HG02610 (cell line): ENCODE measurements around the gene SEPHS2.
"Not testable (repeated sequence)": the region's sequence is repeated elsewhere in the genome, so short reads cannot be mapped to it uniquely, and the experiment has no call there.

Experiments
- ATAC-seq: cut with Tn5 transposase; IDR thresholded peaks from one replicate; pipeline ENCODE4 v1.9.1; 2021; ENCODE audit warnings: mild to moderate bottlenecking, moderate library complexity; ENCODE audit not compliant: unreplicated experiment

The SEPHS2 gene

GRCh38 chr16:30470170-30470512, 24.5 kb upstream of the SEPHS2 start:
- ATAC-seq, result no peak

GRCh38 chr16:30464078-30464477, 18.4 kb upstream of the SEPHS2 start:
- ATAC-seq, result no peak

DNA sequence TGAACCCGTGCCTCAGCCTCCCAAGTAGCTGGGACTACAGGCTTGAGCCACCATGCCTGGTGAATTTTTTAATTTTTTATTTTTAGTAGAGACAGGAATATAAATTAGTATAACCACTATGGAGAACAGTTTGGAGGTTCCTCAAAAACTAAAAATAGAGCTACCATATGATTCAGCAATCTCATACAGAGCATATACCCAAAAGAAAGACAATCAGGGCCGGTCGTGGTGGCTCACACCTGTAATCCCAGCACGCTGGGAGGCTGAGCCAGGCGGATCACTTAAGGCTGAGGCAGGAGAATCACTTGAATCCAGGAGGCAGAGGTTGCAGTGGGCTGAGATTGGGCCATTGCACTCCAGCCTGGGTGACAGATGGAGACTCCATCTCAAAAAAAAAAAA, 15.8 kb upstream of the SEPHS2 start:
- ATAC-seq, result not testable (repeated sequence)

- ATAC-seq, result no peak
These were observed 13.8 kb upstream of the SEPHS2 start for GRCh38 chr16:30459456-30459855.

GRCh38 chr16:30458561-30459394, 13.1 kb upstream of the SEPHS2 start:
- peak; percentile 79 for ATAC-seq

GRCh38 chr16:30457743-30458560, 12.3 kb upstream of the SEPHS2 start:
- no peak for ATAC-seq

DNA sequence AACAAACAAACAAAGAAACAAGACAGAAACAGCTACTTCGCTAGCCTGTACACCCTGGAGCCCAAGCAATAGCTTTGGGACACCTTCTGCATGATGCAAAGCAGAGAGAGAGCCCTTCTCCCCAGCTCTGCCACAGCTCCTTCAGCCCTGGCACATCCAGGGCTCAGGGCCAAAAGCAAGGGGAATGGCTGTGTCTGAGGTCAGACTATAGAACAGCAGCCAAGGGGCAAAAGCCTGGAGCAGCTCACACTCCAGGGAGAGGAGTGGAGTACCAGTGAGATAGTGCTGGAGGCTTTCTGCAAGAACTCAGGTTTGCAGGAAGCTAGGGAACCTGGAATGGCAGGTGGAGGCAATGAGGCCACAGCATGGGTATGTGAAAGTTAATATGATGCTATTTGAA, 11.6 kb upstream of the SEPHS2 start:
- no peak for ATAC-seq

DNA sequence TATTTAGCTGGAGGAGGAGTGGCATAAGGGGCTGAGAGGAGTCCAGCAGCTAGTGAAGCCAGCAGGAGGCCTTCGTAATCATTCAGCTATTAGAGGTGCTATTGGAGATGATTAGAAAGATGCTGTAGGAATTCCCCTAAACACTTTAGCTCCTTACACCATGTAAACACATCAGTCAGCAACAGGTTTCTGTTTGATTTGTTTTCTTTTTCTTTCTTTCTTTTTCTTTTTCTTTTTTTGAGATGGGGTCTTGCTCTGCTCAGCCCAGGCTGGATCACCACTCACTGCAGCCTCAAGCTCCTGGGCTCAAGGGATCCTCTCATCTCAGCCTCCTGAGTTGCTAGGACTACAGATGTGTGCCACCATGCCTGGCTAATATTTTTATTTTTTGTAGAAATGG, 10.6 kb upstream of the SEPHS2 start:
- no peak for ATAC-seq

DNA sequence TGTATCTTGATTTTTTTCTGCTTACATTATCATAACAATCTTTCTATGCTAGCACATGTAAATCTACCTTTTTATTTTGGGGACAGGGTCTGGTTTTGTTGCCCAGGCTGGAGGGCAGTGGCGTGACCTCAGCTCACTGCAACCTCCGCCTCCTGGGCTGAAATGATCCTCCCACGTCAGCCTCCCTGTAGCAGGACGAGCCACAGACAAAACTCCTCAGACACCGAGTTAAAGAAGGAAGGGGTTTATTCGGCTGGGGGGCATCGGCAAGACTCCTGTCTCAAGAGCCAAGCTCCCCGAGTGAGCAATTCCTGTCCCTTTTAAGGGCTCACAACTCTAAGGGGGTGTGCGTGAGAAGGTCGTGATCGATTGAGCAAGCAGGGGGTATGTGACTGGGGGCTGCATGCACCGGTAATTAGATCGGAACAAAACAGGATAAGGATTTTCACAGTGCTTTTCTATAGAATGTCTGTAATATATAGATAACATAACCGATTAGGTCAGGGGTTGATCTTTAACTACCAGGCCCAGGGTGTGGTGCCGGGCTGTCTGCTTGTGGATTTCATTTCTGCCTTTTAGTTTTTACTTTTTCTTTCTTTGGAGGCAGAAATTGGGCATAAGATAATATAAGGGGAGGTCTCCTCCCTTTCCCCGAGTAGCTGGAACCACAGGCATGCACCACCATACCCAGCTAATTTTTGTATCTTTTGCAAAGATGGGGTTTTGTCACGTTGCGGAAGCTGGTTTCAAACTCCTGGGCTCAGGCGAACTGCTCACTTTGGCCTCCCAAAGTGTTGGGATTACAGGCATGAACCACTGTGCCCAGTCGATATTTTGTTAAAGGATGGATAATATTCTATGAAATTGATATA, 7.3 kb upstream of the SEPHS2 start:
- not testable (repeated sequence) for ATAC-seq

DNA sequence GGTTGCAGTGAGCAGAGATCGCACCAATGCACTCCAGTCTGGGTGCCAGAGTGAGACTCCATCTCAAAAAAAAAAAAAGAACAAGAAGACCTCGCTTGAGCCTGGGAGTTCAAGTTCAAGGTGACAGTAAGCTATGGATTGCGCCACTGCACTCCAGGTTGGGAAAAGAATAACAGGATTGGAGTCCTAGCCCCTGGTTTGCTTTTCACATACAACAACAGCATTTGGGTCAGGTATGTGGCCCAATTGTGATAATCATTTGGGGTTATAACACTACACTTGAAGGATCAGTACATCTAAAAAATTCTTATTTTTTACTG, 3.4 kb upstream of the SEPHS2 start:
- no peak for ATAC-seq

GRCh38 chr16:30447512-30448226, 2.0 kb upstream of the SEPHS2 start:
- ATAC-seq, result no peak

- ATAC-seq, result no peak
These were observed 525 bp upstream of the SEPHS2 start for GRCh38 chr16:30446203-30446595.

- ATAC-seq, result no peak
These were observed 596 bp downstream of the SEPHS2 start for GRCh38 chr16:30445149-30445407.

DNA sequence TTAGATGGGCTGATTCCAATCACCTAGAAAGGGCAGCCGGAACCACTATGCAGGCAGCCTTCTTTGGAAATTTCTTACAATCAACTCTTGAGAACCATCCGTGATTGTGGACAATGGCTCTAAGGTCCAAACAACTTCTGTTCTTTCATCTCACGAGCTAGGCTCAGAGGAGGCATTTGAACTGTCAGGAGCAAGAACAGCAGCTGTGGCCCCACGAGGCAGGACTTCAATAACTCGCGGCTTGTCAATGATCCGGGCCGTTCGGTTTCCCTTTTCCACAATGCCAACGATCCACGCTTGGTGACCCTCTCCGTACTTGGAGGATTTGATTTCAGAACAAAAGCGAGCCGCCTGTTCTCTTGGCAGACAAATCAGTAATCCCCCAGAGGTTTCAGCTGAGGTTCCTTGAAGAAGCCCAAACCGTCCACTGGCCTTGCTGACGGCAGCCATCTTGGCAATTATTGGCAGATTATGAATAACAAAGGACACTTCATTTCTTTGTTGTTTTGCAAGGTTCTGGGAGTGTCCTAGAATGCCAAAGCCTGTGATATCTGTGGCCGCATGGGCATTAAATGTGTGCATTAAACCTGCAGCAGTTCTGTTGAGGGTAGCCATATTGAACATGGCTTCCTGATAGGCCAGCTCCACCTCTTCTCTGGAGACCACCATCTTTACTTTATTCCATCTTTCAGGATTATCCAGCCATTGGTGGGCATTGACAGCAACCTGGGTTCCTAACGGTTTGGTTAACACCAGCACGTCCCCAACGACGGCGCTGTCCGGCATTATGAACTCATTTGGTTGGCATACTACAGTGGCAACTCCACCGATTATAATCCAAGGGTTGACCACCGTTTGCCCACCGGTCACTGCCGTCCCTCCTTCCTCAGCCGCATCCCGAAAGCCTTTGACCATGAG, 1.2 kb downstream of the SEPHS2 start:
- ATAC-seq, result no peak

DNA sequence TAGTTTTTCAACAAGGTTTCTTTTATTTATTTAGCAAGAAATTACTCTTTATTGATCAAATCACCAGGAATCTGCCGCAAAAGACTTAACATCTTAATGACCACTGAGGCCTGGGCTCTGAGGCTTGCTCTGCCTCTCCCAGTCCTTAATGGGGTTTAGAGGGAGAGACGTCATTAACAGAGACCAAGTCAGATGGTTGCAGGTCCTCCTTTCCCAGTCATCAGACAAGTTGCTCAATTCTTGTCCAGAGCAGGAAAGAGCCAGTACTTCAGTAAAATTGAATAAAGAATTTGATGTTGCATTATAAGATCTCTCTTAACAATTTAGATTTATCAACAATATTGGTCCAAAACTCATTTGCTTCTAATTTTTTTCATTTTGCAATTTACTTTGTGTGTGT, 2.0 kb downstream of the SEPHS2 start:
- no peak for ATAC-seq

DNA sequence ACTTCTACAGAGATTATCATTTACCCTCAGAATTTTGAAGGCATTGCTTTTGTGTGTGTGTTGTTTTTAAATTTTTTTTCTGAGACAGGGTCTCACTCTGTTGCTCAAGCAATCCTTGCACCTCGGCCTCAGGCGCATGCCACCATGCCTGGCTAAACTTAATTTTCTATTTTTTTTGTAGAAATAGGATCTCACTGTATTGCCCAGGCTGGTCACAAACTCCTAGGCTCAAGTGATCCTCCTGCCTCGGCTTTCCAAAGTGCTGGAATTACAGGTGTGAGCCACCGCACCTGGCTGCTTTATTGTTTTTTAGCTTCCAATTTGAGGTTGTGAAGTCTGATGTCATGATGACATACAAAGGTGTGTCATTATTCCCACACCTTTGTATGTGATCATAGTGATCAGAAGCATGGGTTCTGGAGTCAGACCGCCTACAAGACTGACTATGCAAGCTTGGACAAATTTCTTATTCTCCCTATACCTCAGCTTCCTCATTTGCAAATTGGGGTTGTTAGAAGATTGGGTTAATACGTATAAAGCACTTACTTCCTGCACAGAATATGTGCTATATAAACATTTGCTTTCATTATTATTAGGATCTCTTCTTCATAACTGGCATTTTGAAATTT, 5.8 kb downstream of the SEPHS2 start:
- no peak for ATAC-seq

DNA sequence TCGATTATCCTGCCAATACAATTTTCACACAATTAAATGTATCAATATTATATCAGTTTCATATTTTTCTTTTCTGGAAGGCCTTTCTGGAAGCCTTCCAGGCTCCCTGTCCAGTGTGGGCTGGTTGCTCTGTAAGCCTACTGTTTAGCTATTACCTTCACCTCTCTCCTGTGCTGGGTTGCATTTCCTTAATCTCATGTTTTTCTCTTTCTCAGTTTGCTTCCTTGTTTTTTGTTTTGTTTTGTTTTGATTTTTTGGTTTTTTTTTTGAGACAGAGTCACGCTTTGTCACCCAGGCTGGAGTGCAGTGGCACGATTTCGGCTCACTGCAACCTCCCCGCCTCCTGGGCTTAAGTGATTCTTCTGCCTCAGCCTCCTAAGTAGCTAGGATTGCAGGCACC, 6.8 kb downstream of the SEPHS2 start:
- ATAC-seq, result no peak

DNA sequence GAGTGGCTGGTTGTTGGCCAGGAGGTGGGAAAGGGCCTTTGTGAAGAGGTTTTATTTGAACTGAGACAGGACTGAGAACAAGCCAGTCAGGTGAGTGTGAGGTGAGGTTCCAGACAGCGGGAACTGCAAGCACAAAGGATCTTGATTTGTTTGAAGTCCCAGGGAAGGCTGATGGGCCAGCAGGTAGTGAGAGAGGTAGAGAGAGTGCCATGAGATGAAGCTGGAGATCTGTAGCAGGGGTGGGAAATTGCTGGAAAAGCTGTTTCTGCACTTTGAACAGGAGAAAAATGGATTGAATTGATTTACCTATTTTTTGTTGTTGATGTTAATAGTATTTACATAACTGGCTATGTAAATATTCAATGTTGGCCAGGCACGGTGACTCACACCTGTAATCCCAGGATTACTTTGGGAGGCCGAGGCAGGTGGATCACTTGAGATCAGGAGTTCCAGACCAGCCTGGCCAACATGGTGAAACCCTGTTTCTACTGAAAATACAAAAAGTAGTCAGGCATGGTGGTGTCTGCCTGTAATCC, 8.1 kb downstream of the SEPHS2 start:
- ATAC-seq, result no peak

DNA sequence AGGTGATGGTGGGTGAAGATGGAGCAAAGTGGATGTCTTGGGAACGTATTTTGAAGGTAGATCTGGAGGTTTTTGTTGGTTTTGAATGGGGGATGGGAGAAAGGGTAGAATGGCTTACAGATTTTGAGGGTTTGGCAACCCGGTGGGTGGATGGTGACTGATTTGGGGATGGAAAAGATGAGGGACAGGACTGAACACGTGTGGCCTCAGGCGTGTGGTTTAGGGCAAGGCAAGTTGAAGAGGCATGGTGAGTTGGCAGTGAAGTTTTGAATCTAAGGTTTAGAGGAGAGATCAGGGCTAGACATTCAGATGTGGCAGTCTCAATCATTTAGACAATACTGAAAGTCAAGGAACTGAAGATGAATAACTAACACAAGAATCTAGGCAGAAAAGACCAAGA, 10.8 kb downstream of the SEPHS2 start:
- ATAC-seq, result no peak
